Measurements from ENCODE around the gene DPM2.

DNA sequence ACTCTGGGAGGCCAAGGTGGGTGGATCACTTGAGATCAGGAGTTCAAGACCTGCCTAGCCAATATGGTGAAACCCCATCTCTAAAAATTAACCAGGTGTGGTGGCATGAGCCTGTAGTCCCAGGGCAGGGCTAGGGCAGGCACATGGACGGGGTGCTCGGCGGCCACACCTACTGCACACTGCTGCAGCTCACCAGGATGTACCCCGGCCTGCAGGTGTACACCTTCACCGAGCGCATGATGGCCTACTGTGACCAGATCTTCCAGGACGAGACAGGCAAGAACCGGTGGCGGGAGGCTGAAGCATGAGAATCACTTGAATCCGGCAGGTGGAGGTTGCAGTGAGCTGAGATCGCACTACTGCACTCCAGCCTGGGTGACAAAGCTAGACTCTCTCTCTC, 24.0 kb downstream of the DPM2 start:
- no peak for TF ChIP-seq EZH2 (IDR thresholded peaks at IDR 0.05; ENCODE audit: insufficient read depth, poor library complexity, severe bottlenecking)
- no peak for TF ChIP-seq EZH2phosphoT487 (IDR thresholded peaks at IDR 0.05; ENCODE audit: insufficient read depth, low read depth)
